GM21529 (cell line): Measurements from ENCODE around the gene STUB1.

Experiments
- ATAC-seq: cut with Tn5 transposase; IDR thresholded peaks from one replicate; pipeline ENCODE4 v1.9.1; 2021; ENCODE audit not compliant: unreplicated experiment

The STUB1 gene

DNA sequence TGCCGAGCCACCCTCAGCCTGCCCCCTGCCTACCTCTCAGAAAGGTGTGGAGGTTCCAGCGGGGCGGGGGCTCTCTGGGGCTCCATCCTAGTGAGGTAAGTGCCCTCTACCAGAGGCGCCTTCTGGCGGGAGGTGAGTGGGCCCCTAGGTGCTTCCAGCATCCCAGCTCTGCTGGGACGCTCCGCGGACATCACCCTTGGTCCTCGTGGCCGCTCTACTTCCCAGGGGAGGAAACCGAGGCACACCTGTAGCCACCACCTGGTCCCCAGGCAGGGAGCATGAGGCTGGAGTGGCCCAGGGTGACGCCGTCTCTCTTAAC lies 37.2 kb upstream of the STUB1 start:
- ATAC-seq = no peak

GRCh38 chr16:644556-644955 lies 35.7 kb upstream of the STUB1 start:
- ATAC-seq = no peak

- ATAC-seq = no peak
Observed at GRCh38 chr16:645852-646678, 34.1 kb upstream of the STUB1 start.

- no peak for ATAC-seq
Observed at GRCh38 chr16:646679-647172, 33.5 kb upstream of the STUB1 start.

DNA sequence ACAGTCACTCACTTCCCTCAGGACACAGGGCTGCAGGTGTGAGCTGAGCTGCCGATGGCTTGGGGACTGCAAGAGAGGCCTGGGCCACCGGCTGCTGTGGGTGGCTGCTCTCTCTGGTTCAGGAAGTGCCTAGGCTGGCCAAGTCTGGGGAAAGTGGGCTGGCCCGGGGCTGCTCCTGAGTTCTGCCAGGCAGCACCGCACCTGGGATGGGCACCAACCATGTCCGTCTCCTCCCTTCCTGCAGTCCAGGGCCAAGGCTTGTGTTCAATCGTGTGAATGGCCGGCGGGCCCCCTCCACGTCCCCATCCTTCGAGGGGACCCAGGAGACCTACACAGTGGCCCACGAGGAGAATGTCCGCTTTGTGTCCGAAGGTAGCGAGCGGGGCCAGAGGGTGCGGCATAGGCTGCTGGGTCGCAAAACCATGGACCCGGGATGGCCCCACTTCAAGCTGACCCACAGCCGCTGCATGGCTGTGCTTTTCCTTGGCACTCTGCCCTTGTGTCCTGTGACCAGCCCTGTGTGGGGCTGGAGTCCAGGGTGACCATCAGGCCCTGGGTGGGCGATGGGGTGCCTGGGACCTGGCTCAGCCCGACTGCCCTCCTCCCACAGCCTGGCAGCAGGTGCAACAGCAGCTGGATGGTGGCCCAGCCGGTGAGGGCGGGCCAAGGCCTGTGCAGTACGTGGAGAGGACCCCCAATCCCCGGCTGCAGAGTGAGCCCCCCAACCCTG lies 32.9 kb upstream of the STUB1 start:
- no peak for ATAC-seq

DNA sequence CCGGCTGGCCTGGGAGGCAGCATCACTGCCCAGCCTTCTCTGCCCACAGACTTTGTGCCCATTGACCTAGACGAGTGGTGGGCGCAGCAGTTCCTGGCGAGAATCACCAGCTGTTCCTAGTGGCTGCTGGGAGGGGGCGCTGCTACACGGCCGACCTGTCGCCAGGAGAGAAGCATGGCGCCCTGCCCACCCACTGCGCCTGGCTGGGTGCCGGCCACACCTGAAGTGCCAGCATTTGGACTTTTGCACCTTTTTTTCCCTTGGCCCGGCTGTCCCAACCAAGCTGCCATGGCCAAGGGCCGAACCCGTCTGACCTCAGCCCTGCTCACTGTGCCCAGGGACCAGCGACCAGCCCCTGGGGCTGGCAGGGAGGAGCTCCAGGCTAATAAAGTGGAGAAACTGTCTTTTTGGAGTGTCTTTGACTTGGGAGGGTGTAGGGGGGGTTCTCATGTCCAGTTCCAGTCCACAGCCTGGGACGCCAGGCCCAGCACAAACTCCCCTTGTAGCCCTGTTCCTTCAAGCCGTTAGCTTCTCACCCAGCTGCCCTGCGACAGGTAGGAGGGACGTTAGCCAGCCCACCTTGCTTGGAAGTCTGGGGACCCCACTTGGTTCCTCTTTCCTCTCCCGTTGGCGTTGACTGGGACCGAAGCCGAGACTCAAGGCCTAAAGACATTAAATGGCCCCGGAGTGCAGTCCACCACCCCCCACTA lies 32.0 kb upstream of the STUB1 start:
- peak; percentile 1 for ATAC-seq

DNA sequence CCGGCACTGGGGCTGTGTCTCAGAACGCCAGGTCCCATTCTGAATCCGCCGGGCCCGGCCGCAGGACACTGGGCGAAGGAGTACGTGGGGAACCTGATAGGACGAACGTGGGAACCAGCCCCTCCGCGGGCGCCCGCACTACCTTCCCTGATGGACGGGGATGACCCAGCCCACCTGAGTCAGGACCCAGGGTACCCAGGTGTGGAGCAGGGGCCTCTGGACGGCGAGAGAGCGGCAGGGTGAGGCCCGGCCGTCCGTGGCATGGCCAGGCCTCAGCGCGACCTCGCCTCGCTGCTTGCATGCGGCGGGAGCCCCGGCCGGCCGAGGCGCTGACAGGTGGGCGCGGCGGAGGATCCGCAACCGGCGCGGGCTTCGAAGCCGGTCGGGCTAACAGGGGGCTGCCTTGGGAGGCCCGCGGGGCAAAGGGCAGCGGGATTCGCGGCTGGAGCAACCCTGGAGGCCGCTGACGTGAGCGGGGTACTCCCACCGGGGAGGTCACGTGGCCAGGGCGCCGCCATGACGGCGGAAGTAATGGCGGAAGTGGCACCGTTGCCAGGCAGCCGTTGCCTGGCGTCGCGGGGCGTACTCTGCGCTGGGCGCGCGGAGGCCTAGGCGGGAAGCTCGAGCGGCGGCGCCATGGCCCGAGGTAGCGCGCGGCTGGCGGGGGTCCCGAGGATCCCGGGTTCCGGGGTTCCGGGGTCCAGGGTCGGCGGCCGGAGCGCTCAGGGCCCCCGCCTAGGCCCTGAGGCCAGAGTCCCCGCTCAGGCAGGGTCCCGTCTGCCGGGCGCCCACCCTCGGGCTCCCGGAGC lies 31.2 kb upstream of the STUB1 start, which contains the start of gene WDR90:
TSS of gene WDR90 (plus strand) at position 585 of the 809 bp plus-strand sequence. CDS start at position 637, 52 bp downstream.
- peak; percentile 62 for ATAC-seq

GRCh38 chr16:649631-650030 lies 30.6 kb upstream of the STUB1 start:
- ATAC-seq = peak; percentile 7

DNA sequence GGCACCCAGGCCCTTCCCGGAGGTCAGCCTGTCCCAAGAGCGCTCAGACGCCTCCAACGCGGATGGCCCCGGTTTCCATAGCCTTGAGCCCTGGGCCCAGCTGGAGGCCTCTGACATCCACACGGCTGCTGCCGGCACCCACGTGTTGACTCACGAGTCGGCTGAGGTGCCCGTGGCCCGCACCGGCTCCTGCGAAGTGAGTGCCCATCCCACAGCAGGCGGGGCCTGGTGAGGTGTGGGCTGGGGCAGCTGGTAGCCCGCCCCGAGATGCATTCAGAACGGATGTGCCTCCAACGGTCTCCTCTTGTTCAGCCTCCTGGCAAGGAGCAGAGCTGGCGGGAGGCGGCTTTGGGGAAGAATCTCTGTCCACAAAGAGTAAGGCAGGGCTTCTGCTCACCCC lies 28.4 kb upstream of the STUB1 start:
- ATAC-seq = no peak

- no peak for ATAC-seq
Observed at GRCh38 chr16:652454-653305, 27.5 kb upstream of the STUB1 start.

- ATAC-seq = no peak
Observed at GRCh38 chr16:654034-654433, 26.2 kb upstream of the STUB1 start.

DNA sequence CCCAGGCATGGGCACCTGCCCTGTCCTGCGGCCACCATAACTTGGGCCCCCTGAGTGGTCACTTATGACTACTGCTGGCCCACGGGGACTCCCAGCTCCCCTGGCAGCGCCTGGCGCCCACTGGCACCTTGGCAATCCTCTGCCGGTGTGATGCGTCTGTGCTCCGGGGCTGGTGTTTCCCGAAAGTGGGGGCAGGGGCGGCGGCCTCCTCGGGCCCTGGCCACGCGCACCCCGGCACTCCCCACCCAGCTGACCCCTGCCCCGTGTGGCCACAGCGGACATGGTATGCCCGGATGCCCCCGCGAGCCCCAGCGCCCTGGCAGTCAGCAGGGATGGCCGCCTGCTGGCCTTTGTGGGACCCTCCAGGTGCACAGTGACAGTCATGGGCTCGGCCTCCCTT lies 22.7 kb upstream of the STUB1 start:
- ATAC-seq = no peak

DNA sequence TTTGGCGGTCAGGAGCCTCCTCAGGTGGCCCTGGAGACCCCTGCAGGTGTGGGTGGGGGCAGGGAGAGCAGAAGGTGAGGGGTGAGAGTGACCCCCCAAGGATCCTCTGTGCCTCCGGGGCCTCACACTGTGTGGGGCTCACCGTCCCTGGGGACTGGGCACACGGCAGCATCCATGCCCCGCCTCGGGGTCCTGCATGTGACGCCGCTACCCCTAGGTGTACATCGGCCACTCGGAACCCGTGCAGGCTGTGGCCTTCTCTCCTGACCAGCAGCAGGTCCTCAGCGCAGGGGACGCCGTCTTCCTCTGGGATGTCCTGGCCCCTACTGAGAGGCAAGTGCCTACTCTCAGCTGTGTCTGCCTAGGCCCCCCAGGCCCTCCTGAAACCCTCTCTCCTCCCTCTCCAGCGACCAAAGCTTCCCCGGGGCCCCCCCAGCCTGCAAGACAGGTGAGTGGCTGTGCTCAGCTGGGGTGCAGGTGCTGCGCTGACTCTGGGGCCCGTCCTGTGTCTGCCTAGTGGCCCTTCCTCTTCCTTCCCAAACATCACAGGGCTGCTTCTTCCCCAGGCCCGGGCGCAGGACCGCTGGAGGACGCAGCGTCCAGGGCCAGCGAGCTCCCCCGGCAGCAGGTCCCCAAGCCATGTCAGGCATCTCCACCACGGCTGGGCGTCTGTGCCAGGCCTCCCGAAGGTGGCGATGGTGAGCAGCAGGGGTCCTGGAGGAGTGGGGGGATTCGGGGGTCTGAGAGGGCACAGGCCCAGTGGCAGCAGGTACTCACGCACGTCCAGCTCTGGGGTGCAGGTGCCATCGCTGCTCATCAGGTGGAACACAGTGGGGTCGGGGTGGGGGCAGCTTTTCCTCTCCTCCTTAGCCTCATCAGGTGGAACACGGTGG lies 21.3 kb upstream of the STUB1 start:
- no peak for ATAC-seq

- no peak for ATAC-seq
Observed at GRCh38 chr16:659618-660017, 20.6 kb upstream of the STUB1 start.

DNA sequence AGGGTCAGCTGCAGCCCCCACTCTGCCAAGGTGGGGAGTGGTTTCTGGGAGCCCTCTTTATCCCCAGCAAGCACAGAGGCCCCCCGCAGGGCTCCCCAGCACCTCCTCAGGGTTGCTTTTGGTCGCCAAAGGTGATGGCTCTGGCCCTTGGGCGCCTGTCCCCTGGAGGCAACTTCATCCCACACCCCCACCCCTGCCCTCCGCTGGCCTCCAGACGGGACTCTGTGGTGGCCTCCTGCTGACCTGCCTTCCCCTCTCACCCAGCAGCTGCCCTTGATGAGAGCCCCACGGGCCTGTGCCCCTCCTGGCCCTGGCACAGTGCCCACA lies 20.1 kb upstream of the STUB1 start:
- ATAC-seq = no peak

DNA sequence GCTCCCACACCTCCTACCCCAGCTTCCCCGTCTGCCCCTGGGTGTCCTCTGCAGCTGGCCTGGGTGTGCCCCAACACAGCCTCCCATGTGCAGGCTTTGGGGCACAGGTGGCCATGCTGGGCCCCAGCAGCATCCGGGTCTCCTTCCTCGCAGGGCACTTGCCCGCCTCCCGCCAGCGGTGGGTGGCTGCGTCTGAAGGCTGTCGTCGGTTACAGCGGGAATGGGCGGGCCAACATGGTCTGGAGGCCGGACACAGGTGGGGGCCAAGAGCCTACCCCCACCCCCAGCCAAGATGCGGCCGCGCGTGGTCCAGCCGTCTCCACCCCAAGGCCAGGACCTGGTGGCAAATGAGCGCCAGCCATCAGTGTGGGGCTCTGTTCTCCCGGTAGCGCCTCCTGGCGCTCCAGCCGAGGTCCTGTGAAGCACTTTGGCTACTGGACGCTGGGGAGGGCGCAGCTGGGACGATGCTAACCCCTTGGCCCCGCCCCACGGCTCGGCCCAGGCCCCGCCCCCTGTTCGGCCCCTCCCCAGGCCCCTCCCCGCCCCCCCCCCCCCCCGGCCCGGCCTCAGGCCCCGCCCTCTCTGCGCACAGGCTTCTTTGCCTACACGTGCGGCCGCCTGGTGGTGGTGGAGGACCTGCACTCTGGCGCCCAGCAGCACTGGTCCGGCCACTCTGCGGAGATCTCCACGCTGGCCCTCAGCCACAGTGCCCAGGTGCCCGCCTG lies 19.6 kb upstream of the STUB1 start:
- ATAC-seq = peak; percentile 68

DNA sequence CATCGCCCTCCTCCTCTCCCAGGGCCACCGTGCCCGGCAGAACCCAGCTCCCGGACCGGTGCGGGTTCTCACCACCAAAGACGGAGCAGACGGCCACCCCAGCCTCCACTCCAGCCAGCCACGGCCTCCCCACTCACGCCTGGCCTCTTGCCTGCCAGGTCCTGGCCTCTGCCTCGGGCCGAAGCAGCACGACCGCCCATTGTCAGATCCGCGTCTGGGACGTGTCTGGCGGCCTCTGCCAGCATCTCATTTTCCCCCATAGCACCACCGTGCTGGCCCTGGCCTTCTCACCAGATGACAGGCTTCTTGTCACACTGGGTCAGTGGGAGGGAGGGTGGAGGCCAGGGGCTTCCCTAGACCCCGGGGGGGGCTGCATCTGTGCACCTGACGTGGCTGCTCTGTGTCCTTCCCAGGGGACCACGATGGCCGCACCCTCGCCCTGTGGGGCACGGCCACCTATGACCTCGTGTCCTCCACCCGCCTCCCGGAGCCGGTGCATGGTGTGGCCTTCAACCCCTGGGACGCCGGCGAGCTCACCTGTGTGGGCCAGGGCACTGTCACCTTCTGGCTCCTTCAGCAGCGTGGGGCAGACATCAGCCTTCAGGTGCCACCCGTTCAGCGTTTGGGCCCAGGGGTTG lies 18.9 kb upstream of the STUB1 start:
- ATAC-seq = no peak

GRCh38 chr16:662095-662494 lies 18.1 kb upstream of the STUB1 start:
- no peak for ATAC-seq
